ENCODE results near the gene GBX1.

The GBX1 gene

DNA sequence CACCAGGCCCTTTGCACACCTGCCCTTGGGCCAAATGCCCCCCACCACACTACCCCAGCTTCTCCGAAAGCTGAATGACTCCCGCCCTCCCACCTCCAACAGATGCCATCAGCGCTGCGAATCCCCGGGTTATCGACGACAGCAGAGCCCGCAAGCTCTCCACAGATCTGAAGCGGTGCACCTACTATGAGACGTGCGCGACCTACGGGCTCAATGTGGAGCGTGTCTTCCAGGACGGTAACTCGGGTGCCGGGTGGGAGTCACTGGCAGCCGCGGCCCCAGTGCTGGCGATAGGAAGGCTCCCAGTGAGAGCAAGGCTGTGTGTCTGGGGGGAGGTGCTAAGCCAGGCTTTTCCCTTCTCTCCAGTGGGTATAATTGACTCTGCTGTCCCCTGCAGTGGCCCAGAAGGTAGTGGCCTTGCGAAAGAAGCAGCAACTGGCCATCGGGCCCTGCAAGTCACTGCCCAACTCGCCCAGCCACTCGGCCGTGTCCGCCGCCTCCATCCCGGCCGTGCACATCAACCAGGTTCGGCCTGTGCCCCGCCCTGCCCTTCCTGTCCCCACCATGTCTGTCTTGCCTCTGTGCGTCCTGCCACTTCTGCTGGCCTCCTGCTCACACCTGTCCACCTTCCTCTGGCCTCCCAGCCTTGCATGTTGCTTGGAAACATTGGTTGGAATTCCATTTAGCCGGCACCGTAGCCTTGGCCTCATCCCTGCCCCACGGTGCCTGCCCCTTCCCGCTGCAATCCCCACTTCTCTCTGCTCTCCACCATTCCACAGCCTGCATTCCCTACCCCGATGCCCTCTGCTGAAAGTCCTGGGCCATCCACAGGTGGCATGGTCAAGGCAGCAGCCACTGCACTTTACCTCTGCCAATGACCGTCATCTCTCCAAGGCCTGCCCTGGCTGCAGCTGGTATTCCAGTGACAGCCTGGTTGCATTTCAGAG, 49.1 kb downstream of the GBX1 start:
- TF ChIP-seq, protein P1, sequence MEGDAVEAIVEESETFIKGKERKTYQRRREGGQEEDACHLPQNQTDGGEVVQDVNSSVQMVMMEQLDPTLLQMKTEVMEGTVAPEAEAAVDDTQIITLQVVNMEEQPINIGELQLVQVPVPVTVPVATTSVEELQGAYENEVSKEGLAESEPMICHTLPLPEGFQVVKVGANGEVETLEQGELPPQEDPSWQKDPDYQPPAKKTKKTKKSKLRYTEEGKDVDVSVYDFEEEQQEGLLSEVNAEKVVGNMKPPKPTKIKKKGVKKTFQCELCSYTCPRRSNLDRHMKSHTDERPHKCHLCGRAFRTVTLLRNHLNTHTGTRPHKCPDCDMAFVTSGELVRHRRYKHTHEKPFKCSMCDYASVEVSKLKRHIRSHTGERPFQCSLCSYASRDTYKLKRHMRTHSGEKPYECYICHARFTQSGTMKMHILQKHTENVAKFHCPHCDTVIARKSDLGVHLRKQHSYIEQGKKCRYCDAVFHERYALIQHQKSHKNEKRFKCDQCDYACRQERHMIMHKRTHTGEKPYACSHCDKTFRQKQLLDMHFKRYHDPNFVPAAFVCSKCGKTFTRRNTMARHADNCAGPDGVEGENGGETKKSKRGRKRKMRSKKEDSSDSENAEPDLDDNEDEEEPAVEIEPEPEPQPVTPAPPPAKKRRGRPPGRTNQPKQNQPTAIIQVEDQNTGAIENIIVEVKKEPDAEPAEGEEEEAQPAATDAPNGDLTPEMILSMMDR (IDR thresholded peaks at IDR 0.05; ENCODE audit: insufficient read depth, missing control alignments), result no peak
- DNase-seq (ENCODE audit: insufficient read length, low spot score) (no peak), FAIRE-seq (no peak)

DNA sequence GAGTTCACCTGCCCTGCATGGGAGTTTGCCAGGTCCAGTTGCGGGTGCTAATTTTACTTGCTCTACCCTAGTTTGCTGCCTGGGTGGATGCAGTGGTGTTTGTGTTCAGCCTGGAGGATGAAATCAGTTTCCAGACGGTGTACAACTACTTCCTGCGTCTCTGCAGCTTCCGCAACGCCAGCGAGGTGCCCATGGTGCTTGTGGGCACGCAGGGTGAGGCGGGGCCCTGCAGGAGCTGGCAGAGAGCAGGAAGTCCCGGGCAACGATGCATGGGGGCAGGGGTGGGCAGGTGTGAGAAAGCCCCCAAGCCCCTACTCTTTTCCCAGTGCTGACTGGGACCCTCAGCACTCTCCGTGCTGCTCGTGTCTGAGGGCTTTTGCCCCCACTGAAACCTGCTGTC, 49.9 kb downstream of the GBX1 start:
- DNase-seq (ENCODE audit: insufficient read length, low spot score) (no peak), FAIRE-seq (no peak)
- TF ChIP-seq, protein P1 (IDR thresholded peaks at IDR 0.05; ENCODE audit: insufficient read depth, missing control alignments), result no peak

DNA sequence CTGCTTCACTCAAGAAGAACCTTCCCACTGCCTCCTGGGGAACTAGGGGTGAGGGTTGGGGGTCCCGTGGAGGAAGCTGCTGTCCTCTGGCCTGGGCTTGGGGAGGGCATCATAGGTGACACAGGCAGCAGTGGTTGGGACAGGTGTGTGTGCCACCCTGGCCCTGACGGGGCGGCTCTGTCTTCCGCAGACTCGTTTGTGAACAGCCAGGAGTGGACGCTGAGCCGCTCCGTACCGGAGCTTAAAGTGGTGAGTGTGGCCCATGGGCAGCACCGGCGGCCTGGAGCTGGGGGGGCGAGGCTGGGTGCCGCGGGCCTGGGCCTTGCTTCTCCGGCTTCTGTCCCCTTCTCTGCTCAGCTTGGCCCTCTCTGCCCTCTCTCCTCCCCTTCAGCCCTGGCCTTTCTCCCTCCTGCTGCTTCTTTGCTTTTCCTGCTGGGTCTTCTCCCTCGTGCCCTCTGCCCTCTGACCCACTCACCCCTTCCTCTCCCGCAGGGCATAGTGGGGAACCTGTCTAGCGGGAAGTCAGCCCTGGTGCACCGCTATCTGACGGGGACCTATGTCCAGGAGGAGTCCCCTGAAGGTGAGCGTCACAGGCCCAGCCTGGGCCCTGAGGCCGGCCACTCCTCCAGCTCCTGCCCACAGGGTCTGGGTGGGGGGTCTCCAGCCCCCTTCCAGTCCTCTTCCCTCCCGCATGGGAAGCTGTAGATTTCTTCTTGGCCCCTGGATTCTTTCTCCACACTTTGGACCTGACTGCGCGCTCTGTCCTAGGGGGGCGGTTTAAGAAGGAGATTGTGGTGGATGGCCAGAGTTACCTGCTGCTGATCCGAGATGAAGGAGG, 50.7 kb downstream of the GBX1 start:
- FAIRE-seq, result no peak
- no peak for DNase-seq (ENCODE audit: insufficient read length, low spot score)

DNA sequence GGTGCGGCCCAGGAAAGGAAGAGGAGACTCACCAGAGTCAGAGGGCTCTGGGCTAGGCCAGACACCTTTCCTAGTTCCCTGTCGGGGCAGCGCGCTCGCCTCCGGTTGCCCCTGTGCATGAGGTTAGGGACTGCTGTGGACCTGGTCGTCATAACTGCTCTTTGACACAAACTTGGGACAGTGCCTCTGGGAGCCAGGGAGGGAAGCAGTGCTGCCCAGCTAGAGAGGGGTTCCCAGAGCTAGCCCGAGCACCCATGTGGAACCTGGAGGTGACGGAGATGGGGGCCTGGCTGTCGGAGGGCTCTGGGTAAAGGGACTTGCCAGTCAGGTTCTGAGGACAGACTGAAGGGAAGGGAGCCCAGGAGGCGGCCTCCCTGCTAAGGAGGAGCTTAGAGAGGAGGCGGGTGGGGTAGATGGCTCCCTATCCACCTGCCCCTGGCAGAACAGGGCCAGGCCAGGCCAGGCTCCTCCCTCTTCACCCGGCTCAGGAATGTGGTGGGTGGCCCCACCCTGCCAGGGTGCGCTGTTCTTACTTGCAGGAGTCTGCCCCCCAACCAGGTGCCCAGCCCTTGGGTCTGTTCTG, 51.6 kb downstream of the GBX1 start:
- no peak for DNase-seq (ENCODE audit: insufficient read length, low spot score)
- TF ChIP-seq, protein P1 (IDR thresholded peaks at IDR 0.05; ENCODE audit: insufficient read depth, missing control alignments), result no peak
- FAIRE-seq, result no peak

More for the DNA sequence above, 50.7 kb downstream of the GBX1 start:
- TF ChIP-seq, protein P1 (IDR thresholded peaks at IDR 0.05; ENCODE audit: insufficient read depth, missing control alignments), result no peak

DNA sequence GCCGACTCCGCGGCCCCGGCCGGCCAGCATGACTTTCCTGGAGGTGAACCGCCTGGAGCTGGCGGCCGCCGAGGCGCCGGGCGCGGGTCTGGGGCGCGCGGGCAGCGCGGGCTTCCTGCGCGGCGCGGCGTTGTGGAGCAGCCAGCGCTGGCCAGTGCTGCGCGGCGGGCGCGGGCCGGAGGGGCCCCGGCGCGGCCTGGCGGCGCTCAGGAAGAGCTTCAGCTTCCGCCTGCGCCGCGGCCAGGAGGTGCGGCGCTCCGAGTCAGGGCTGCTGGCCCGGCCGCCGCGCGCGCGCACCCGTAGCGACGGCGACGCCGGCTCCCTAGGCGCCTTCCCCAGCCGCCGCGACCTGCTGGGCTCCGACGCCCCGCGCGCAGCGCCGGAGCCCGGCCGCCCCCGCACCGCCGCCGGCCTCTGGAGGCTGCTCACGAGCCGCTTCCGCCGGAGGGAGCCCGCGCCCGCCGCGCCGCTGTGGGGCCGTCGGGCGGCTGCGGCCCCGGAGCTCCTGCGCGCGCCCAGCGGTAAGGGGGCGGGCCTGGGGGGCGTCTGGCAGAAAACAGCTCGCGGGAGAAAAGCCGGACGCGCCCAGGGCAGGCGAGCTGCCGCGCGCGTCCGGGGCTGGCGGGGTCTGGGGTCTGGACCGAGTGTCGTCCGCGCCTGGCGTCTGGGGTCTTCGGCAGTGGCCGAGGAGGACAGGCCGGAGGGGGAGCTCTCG, 52.2 kb downstream of the GBX1 start:
- TF ChIP-seq, protein P1 (IDR thresholded peaks at IDR 0.05; ENCODE audit: insufficient read depth, missing control alignments), result no peak
- FAIRE-seq (no peak), DNase-seq (ENCODE audit: insufficient read length, low spot score) (no peak)

DNA sequence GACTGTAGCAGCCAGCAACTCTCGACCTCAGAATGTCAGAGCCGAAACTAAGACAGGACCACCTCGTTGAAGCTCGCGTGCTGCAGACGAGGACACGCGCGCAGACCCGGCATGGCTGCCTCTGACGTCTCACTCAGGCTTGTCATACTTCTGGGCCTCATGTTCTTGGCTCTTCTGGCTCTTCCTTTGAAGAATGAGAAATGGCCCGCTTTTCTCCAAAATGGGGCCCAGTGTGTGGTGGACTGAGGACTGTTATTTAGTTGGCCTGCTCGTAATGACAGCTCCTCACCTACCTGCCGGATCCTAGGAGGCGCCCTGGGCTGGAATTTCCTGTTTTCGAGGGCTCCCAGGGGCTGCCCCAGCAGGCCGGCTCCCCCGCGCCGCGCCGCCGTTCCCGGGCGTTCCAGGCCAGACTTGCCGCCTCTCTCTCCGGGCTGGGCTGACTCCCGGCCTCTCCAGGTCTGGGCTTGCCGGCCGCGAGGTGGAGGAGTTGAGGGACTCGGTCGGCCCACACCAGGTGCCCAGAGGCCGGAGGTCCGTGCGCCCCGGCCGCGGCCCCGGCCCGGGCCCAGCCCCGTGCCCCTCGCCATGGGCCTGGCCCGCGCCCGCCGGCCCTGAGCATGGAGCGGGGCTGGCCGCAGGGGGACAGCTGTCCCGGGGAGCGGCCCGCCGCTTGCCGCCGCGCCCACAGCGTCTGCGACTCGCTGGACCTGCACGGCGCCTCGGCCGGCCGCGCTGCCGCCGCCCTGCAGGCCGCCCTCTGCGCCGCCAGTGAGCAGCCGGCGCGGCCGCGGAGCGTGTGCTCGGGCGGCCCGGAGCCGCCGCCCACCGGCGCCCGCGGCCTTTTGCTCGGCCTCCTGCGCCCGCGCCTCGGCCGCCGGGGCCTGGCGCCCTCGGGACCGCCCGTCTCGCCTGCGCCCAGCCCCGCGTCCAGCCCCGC, 53.1 kb downstream of the GBX1 start:
- no peak for FAIRE-seq
- no peak for DNase-seq (ENCODE audit: insufficient read length, low spot score)

More for the DNA sequence above, 53.1 kb downstream of the GBX1 start:
- TF ChIP-seq, protein P1 (IDR thresholded peaks at IDR 0.05; ENCODE audit: insufficient read depth, missing control alignments), result no peak

Measured in D721Med (cell line).